Measurements from ENCODE around the gene FAM135A.
"Not testable (repeated sequence)": the region's sequence is repeated elsewhere in the genome, so short reads cannot be mapped to it uniquely, and the experiment has no call there.

Gene FAM135A

GRCh38 chr6:70396796-70397729, 16.2 kb upstream of the FAM135A start:
- DNase-seq: no peak

- DNase-seq: peak; percentile 97
These were observed 14.3 kb upstream of the FAM135A start for GRCh38 chr6:70398783-70399728.

GRCh38 chr6:70404658-70405057, 8.7 kb upstream of the FAM135A start:
- DNase-seq: no peak

GRCh38 chr6:70409216-70409615, 4.1 kb upstream of the FAM135A start:
- DNase-seq: no peak

GRCh38 chr6:70411542-70412251, 1.6 kb upstream of the FAM135A start:
- no peak for DNase-seq

- DNase-seq: no peak
These were observed 825 bp upstream of the FAM135A start for GRCh38 chr6:70412252-70413113.

- DNase-seq: peak; percentile 26
These were observed 735 bp downstream of the FAM135A start for GRCh38 chr6:70413992-70414494.

- no peak for DNase-seq
These were observed 1.5 kb downstream of the FAM135A start for GRCh38 chr6:70414813-70415212.

GRCh38 chr6:70415247-70415646, 1.9 kb downstream of the FAM135A start:
- DNase-seq: no peak

GRCh38 chr6:70415660-70416059, 2.4 kb downstream of the FAM135A start:
- DNase-seq: no peak

- no peak for DNase-seq
These were observed 8.2 kb downstream of the FAM135A start for GRCh38 chr6:70421509-70421908.

GRCh38 chr6:70423189-70424134, 10.2 kb downstream of the FAM135A start:
- DNase-seq: peak; percentile 15

GRCh38 chr6:70424291-70424690, 11.0 kb downstream of the FAM135A start:
- no peak for DNase-seq

GRCh38 chr6:70436320-70436719, 23.0 kb downstream of the FAM135A start:
- DNase-seq: no peak

- no peak for DNase-seq
These were observed 31.7 kb downstream of the FAM135A start for GRCh38 chr6:70445001-70445400.

GRCh38 chr6:70447343-70448070, 34.2 kb downstream of the FAM135A start:
- not testable (repeated sequence) for DNase-seq

- DNase-seq: not testable (repeated sequence)
These were observed 40.6 kb downstream of the FAM135A start for GRCh38 chr6:70453899-70454298.

- no peak for DNase-seq
These were observed 43.4 kb downstream of the FAM135A start for GRCh38 chr6:70456735-70457134.

- no peak for DNase-seq
These were observed 45.9 kb downstream of the FAM135A start for GRCh38 chr6:70459235-70459634.

- not testable (repeated sequence) for DNase-seq
These were observed 46.4 kb downstream of the FAM135A start for GRCh38 chr6:70459699-70460098.
